ENCODE measurements around the gene PKD2. TPM values are rescaled to one million over a fixed set of nuclear protein-coding genes. Genes with fewer than 3 reads are reported as not detected.

Gene PKD2
- total and polyA plus RNA-seq, 10 donors, result 3.5 to 23.0 (median 15.5) TPM

- H3K4me3 ChIP-seq, result no peak overlapping the region
- TF ChIP-seq CTCF (IDR thresholded peaks at IDR 0.05 in 8 of 11, conservative IDR thresholded peaks at IDR 0.05 in 3 of 11) (no peak), POLR2A (IDR thresholded peaks at IDR 0.05) (no peak), POLR2AphosphoS5 (IDR thresholded peaks at IDR 0.05) (no peak)
- no peak for DNase-seq
- H3K27ac ChIP-seq, result no peak overlapping the region
- H3K4me1 ChIP-seq, result no peaks in the 10 kb centered on the region
- H3K27me3 ChIP-seq (replicated peaks in 1 of 7), result no peaks in the 10 kb centered on the region
- no peaks in the 10 kb centered on the region for H3K9me3 ChIP-seq
- H3K36me3 ChIP-seq, result peaks cover 0 to 72% (median 48%) of the 10 kb centered on the region in 6 donors
- intact Hi-C loops (cut with DNase I; ENCODE audit: low total_unique reads), result loop anchor here (5.0 kb wide), 1 partner anchor 480 kb away; no protein-coding TSS in a partner anchor
- 92 to 100% (median 93%) methylated on average over 1 of the region's 1 CpG for WGBS, 5 donors
Measured at GRCh38 chr4:88037447-88037846, 30.0 kb downstream of the PKD2 start.

GRCh38 chr4:88037936-88038335 lies 30.5 kb downstream of the PKD2 start:
- intact Hi-C loops (cut with DNase I; ENCODE audit: low total_unique reads), result loop anchor here (5.0 kb wide), 1 partner anchor 479 kb away; no protein-coding TSS in a partner anchor
- no peak overlapping the region for H3K27ac ChIP-seq
- peaks cover 0 to 77% (median 51%) of the 10 kb centered on the region in 6 donors for H3K36me3 ChIP-seq
- DNase-seq, result no peak
- 91 to 97% (median 92%) methylated on average over 4 of the region's 4 CpGs for WGBS, 5 donors
- no peaks in the 10 kb centered on the region for H3K4me1 ChIP-seq
- H3K27me3 ChIP-seq (replicated peaks in 1 of 7), result no peaks in the 10 kb centered on the region
- H3K9me3 ChIP-seq, result no peaks in the 10 kb centered on the region
- TF ChIP-seq POLR2AphosphoS5 (IDR thresholded peaks at IDR 0.05), result no peak
- TF ChIP-seq CTCF (IDR thresholded peaks at IDR 0.05 in 8 of 11, conservative IDR thresholded peaks at IDR 0.05 in 3 of 11), result no peak
- TF ChIP-seq POLR2A (IDR thresholded peaks at IDR 0.05), result no peak
- H3K4me3 ChIP-seq, result no peak overlapping the region

GRCh38 chr4:88040707-88041106 lies 33.3 kb downstream of the PKD2 start:
- TF ChIP-seq CTCF (IDR thresholded peaks at IDR 0.05 in 8 of 11, conservative IDR thresholded peaks at IDR 0.05 in 3 of 11) (no peak), POLR2A (IDR thresholded peaks at IDR 0.05) (no peak), POLR2AphosphoS5 (IDR thresholded peaks at IDR 0.05) (no peak)

DNA sequence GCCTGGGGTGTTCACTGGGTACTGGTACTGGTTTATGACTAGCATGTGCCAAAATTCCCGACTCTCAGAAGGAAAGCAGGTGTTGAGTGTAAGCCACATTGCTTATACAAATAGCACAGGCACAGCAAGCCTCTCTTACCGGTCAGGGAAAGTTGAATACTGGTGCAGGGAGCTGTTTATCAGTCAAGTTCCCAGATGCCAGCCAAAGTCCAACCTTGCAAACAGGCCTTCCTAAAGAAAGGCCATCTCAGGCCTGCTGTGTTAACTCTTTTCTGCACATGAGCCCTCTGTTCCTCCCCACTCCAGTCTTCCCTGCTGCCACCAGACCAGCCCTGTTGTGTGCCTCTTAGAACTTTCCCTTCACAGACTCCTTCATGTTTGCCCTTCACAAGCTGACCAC lies 34.2 kb downstream of the PKD2 start:
- intact Hi-C loops (cut with DNase I; ENCODE audit: low total_unique reads), result no loop called here
- Histone ChIP-seq H3K27me3 (replicated peaks in 1 of 7) (no peaks in the 10 kb centered on the region), H3K4me3 (no peak overlapping the region), H3K36me3 (peaks cover 0 to 99% (median 50%) of the 10 kb centered on the region in 6 donors), H3K4me1 (no peaks in the 10 kb centered on the region), H3K9me3 (no peaks in the 10 kb centered on the region), H3K27ac (no peak overlapping the region)
- 89 to 100% (median 95%) methylated on average over 2 of the region's 2 CpGs for WGBS, 5 donors
- TF ChIP-seq POLR2AphosphoS5 (IDR thresholded peaks at IDR 0.05) (no peak), CTCF (IDR thresholded peaks at IDR 0.05 in 8 of 11, conservative IDR thresholded peaks at IDR 0.05 in 3 of 11) (no peak), POLR2A (IDR thresholded peaks at IDR 0.05) (no peak)
- DNase-seq, result no peak

More at GRCh38 chr4:88040707-88041106, 33.3 kb downstream of the PKD2 start:
- no peak for DNase-seq
- 77 to 92% (median 85%) methylated on average over 3 of the region's 3 CpGs for WGBS, 5 donors
- no peaks in the 10 kb centered on the region for H3K27me3 ChIP-seq (replicated peaks in 1 of 7)
- H3K9me3 ChIP-seq, result no peaks in the 10 kb centered on the region
- intact Hi-C loops (cut with DNase I; ENCODE audit: low total_unique reads), result no loop called here
- peaks cover 0 to 99% (median 55%) of the 10 kb centered on the region in 6 donors for H3K36me3 ChIP-seq
- no peak overlapping the region for H3K4me3 ChIP-seq
- H3K4me1 ChIP-seq, result no peaks in the 10 kb centered on the region
- H3K27ac ChIP-seq, result no peak overlapping the region

Data from spleen (tissue), 11 donors.